Lung (tissue), 12 donors: ENCODE measurements around the gene CDADC1. TPM values are rescaled to one million over a fixed set of nuclear protein-coding genes. Genes with fewer than 3 reads are reported as not detected.

Experiments used
- ATAC-seq: fragments of 200-7000 bp; cut with Tn5 transposase; one replicate; pipeline ENCODE4 v1.9.1; 2020; ENCODE audit warnings: moderate number of reproducible peaks; ENCODE audit not compliant: insufficient read depth, low FRiP score
- DNase-seq, 3 donors: peaks; one replicate each; pipeline ENCODE4 v3.0.0-alpha.2; 2013 to 2017
- H3K27ac ChIP-seq, 2 donors: one replicate each; pipeline ENCODE4 v1.5.1; 2013; ENCODE audit warnings: mild to moderate bottlenecking in 2 of 2, moderate library complexity in 2 of 2, control low read depth in 1 of 2, inconsistent platforms in 1 of 2, low read depth in 1 of 2, low read length in 1 of 2
- H3K27me3 ChIP-seq, 3 donors: one replicate each; pipeline ENCODE4 v1.5.1; 2013; ENCODE audit warnings: low read length in 2 of 3; ENCODE audit not compliant: control insufficient read depth in 3 of 3, insufficient read depth in 3 of 3
- H3K36me3 ChIP-seq, 4 donors: one replicate each; pipeline ENCODE4 v1.5.1; 2013; ENCODE audit warnings: low read length in 4 of 4, mild to moderate bottlenecking in 1 of 4, moderate library complexity in 1 of 4; ENCODE audit not compliant: control insufficient read depth in 4 of 4, insufficient read depth in 4 of 4
- H3K4me1 ChIP-seq, 5 donors: one replicate each; pipeline ENCODE4 v1.5.1; 2013; ENCODE audit warnings: low read length in 5 of 5, mild to moderate bottlenecking in 2 of 5, moderate library complexity in 1 of 5; ENCODE audit not compliant: control insufficient read depth in 5 of 5, insufficient read depth in 5 of 5
- H3K4me3 ChIP-seq: one replicate; pipeline ENCODE4 v1.5.1; 2013; ENCODE audit warnings: mild to moderate bottlenecking, control low read depth, moderate library complexity
- H3K9ac ChIP-seq, 2 donors: one replicate each; pipeline ENCODE4 v1.5.1; 2013; ENCODE audit warnings: low read length in 2 of 2, control low read depth in 1 of 2; ENCODE audit not compliant: insufficient read depth in 1 of 2
- H3K9me3 ChIP-seq, 4 donors: one replicate each; pipeline ENCODE4 v1.5.1; 2013; ENCODE audit warnings: low read length in 3 of 4, mild to moderate bottlenecking in 1 of 4, moderate library complexity in 1 of 4; ENCODE audit not compliant: control insufficient read depth in 4 of 4, insufficient read depth in 3 of 4
- WGBS, 2 donors: extraction: QIAGEN DNeasy Blood & Tissue Kit; methylation state at CpG; one replicate each; pipeline ENCODE4 v1.1.7; 2013; 5-methylcytosine and 5-hydroxymethylcytosine counted together
- polyA plus RNA-seq, 2 donors: library from polyadenylated mRNA; stranded (reverse); fragments of 200-250 nt; gene quantifications; one replicate each; pipeline ENCODE4 v1.2.1, GENCODE V29; 2013
- total RNA-seq, 2 donors: library from RNA; depleted of rRNA in 1 of 2; stranded (reverse); fragments of >200 nt in 1 of 2; gene quantifications; one replicate each; pipeline ENCODE4 v1.2.1, GENCODE V29; 2014 to 2021
- TF ChIP-seq, protein P1 (sequence below): IDR thresholded peaks from 2 replicates; pipeline ENCODE4 v1.5.1; 2012; ENCODE audit warnings: mild to moderate bottlenecking; ENCODE audit errors: control extremely low read depth, extremely low read depth
- donor health status: control.
- donor health status: control.
- donor health status: Bipolar disorder and iron deficiency.
- donor health status: healthy.
- donor health status: DM: yes; HTN: yes; CAD: no.

Gene CDADC1
- total and polyA plus RNA-seq, 4 donors, result 5.2 to 11.6 (median 7.1) TPM

DNA sequence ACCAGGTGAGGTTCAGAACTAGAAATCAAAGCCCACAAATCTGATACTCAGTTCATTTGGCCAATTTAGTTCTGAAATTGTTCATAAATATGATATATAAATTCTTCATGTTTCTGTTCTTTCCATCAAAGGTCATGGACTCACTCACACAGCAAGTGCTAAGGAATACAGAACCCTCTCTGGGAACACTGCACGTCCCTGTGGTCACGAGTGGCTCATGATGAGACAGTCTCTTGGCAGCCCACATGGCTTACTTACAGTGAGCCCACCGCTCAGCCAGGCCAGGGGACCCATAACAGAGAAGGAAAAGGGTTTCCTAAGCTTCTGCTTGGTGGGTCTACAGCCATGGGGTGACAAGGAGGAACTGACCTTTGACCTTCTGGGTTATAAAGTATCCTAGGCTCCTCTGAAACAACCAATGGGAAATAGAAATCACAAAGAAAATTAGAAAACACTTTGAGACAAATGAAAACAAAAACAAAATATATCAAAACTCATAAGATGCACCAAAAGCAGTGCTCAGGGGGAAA is 67.4 kb downstream of the CDADC1 start:
- DNase-seq (no peak), ATAC-seq (no peak)
- H3K9ac ChIP-seq, result no peak overlapping the region
- WGBS, 2 donors, result 92 to 100% methylated on average over 3 of the region's 3 CpGs
- H3K4me1 ChIP-seq, result peaks cover 0 to 11% (median 5%) of the 10 kb centered on the region in 5 donors
- no peaks in the 10 kb centered on the region for H3K27me3 ChIP-seq
- no peak overlapping the region for H3K4me3 ChIP-seq
- no peaks in the 10 kb centered on the region for H3K36me3 ChIP-seq
- TF ChIP-seq, protein P1, sequence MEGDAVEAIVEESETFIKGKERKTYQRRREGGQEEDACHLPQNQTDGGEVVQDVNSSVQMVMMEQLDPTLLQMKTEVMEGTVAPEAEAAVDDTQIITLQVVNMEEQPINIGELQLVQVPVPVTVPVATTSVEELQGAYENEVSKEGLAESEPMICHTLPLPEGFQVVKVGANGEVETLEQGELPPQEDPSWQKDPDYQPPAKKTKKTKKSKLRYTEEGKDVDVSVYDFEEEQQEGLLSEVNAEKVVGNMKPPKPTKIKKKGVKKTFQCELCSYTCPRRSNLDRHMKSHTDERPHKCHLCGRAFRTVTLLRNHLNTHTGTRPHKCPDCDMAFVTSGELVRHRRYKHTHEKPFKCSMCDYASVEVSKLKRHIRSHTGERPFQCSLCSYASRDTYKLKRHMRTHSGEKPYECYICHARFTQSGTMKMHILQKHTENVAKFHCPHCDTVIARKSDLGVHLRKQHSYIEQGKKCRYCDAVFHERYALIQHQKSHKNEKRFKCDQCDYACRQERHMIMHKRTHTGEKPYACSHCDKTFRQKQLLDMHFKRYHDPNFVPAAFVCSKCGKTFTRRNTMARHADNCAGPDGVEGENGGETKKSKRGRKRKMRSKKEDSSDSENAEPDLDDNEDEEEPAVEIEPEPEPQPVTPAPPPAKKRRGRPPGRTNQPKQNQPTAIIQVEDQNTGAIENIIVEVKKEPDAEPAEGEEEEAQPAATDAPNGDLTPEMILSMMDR, result no peak
- no peak overlapping the region for H3K27ac ChIP-seq
- no peaks in the 10 kb centered on the region for H3K9me3 ChIP-seq

DNA sequence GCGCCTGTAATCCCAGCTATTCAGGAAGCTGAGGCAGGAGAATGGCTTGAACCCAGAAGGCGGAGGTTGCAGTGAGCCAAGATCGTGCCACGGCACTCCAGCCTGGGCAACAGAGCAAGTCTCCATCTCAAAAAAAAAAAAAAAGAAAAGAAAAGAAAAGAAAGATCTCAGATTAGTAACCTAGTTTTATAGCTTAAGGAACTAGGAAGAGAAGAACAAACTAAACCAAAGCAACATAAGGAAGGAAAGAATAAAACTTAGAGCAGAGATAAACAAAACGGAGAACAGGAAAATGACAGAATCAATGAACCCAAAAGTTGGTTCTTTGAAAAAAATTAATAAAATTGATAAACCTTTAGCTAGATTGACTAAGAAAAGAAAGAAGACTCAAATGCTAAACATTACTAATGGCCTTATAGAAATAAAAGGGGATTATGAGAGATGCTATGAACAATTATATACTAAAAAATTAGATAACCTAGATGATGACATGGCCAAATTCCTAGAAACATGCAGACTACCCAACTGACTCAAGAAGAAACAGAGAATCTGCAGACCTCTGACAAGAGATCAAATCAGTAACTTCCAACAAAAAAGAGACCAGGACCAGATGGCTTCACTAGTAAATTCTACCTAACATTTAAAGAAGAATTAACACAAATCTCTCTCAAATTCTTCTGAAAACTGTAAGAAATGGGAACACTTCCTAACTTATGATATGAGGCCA is 68.2 kb downstream of the CDADC1 start:
- Histone ChIP-seq H3K36me3 (no peaks in the 10 kb centered on the region), H3K4me1 (peaks cover 0 to 11% (median 3%) of the 10 kb centered on the region in 5 donors), H3K27me3 (no peaks in the 10 kb centered on the region), H3K9ac (no peak overlapping the region), H3K4me3 (no peak overlapping the region), H3K27ac (no peak overlapping the region), H3K9me3 (no peaks in the 10 kb centered on the region)
- TF ChIP-seq, protein P1, result no peak
- ATAC-seq (no peak), DNase-seq (no peak)
- 94 to 96% methylated on average over 5 of the region's 5 CpGs for WGBS, 2 donors

DNA sequence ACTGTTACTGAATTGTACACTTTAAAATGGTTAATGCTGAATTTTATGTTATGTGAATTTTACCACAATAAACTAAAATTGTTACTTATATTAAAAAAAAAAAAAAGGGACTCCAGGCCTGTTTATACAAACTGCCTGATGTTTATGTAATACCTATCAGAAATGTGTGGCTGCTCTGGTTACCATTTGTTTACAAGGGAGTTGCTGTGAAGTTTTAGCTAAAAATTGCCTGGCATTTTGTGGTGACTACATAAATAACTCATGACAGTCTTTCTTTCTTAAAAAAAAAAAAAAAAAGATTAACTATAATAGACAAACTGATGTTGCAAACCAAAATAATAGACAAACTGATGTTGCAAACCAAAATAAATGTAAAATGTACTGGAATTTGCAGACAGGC is 71.8 kb downstream of the CDADC1 start:
- H3K27ac ChIP-seq, result no peak overlapping the region
- peaks cover 0 to 2% (median 0%) of the 10 kb centered on the region in 4 donors for H3K36me3 ChIP-seq
- H3K9me3 ChIP-seq, result no peaks in the 10 kb centered on the region
- DNase-seq, result peak in 2 of 3 donors; percentile 34 to 61
- H3K27me3 ChIP-seq, result no peaks in the 10 kb centered on the region
- no peak overlapping the region for H3K4me3 ChIP-seq
- peaks cover 0 to 9% (median 0%) of the 10 kb centered on the region in 5 donors for H3K4me1 ChIP-seq
- no peak overlapping the region for H3K9ac ChIP-seq
- TF ChIP-seq, protein P1, result no peak
- ATAC-seq, result no peak
